ENCODE data around the gene CABP2. TPM values are rescaled to one million over a fixed set of nuclear protein-coding genes. Genes with fewer than 3 reads are reported as not detected.

Gene CABP2
- total RNA-seq, 2 experiments from 2014 or later = not detected

GRCh38 chr11:67532889-67533288 lies 9.6 kb upstream of the CABP2 start:
- Mint-ChIP-seq H3K36me3 (ENCODE audit: low read depth) (no peaks in the 10 kb centered on the region), H3K27ac (no peak overlapping the region), H3K27me3 (ENCODE audit: low read depth) (no peaks in the 10 kb centered on the region), H3K4me1 (ENCODE audit: low read depth) (no peaks in the 10 kb centered on the region), H3K9me3 (peaks cover 18% of the 10 kb centered on the region), H3K4me3 (no peak overlapping the region)
- no peak for DNase-seq
- intact Hi-C loops (cut with micrococcal nuclease) = no loop called here
- CTCF ChIA-PET = no interaction called here

- no peaks in the 10 kb centered on the region for H3K4me1 Mint-ChIP-seq (ENCODE audit: low read depth)
- intact Hi-C loops (cut with micrococcal nuclease) = no loop called here
- no peaks in the 10 kb centered on the region for H3K36me3 Mint-ChIP-seq (ENCODE audit: low read depth)
- no peak overlapping the region for H3K4me3 Mint-ChIP-seq
- no peak for DNase-seq
- H3K27me3 Mint-ChIP-seq (ENCODE audit: low read depth) = peaks cover 2% of the 10 kb centered on the region
- peaks cover 18% of the 10 kb centered on the region for H3K9me3 Mint-ChIP-seq
- CTCF ChIA-PET = interaction anchor here (0.6 kb wide), 1 partner anchor 727 kb away, joined by 4 read pairs; no protein-coding TSS in a partner anchor
- H3K27ac Mint-ChIP-seq = no peak overlapping the region
These were observed 7.0 kb upstream of the CABP2 start for GRCh38 chr11:67530282-67530592.

- peaks cover 6% of the 10 kb centered on the region for H3K9me3 Mint-ChIP-seq
- CTCF ChIA-PET = no interaction called here
- no peaks in the 10 kb centered on the region for H3K4me1 Mint-ChIP-seq (ENCODE audit: low read depth)
- no peaks in the 10 kb centered on the region for H3K36me3 Mint-ChIP-seq (ENCODE audit: low read depth)
- DNase-seq = no peak
- H3K27me3 Mint-ChIP-seq (ENCODE audit: low read depth) = peaks cover 2% of the 10 kb centered on the region
- intact Hi-C loops (cut with micrococcal nuclease) = no loop called here
- no peak overlapping the region for H3K27ac Mint-ChIP-seq
- H3K4me3 Mint-ChIP-seq = no peak overlapping the region
These were observed 5.1 kb upstream of the CABP2 start for GRCh38 chr11:67528376-67528775.

- intact Hi-C loops (cut with micrococcal nuclease) = no loop called here
- Mint-ChIP-seq H3K36me3 (ENCODE audit: low read depth) (no peaks in the 10 kb centered on the region), H3K27ac (no peak overlapping the region), H3K9me3 (no peaks in the 10 kb centered on the region), H3K4me1 (ENCODE audit: low read depth) (no peaks in the 10 kb centered on the region), H3K4me3 (no peak overlapping the region), H3K27me3 (ENCODE audit: low read depth) (peaks cover 2% of the 10 kb centered on the region)
- CTCF ChIA-PET = interaction anchor here (0.8 kb wide), 1 partner anchor 84 kb away, joined by 3 read pairs; no protein-coding TSS in a partner anchor
- DNase-seq = no peak
These were observed 2.2 kb upstream of the CABP2 start for GRCh38 chr11:67525275-67525976.

- intact Hi-C loops (cut with micrococcal nuclease) = no loop called here
- Mint-ChIP-seq H3K27me3 (ENCODE audit: low read depth) (peaks cover 2% of the 10 kb centered on the region), H3K36me3 (ENCODE audit: low read depth) (no peaks in the 10 kb centered on the region), H3K4me3 (no peak overlapping the region), H3K4me1 (ENCODE audit: low read depth) (no peaks in the 10 kb centered on the region), H3K9me3 (no peaks in the 10 kb centered on the region), H3K27ac (no peak overlapping the region)
- CTCF ChIA-PET = interaction anchor here (0.6 kb wide), 1 partner anchor 102 kb away, joined by 3 read pairs; no protein-coding TSS in a partner anchor
- no peak for DNase-seq
These were observed 1.2 kb upstream of the CABP2 start for GRCh38 chr11:67524480-67524808.

GRCh38 chr11:67523556-67524479 lies 572 bp upstream of the CABP2 start:
- Mint-ChIP-seq H3K4me3 (no peak overlapping the region), H3K9me3 (no peaks in the 10 kb centered on the region), H3K27me3 (ENCODE audit: low read depth) (peaks cover 2% of the 10 kb centered on the region), H3K4me1 (ENCODE audit: low read depth) (no peaks in the 10 kb centered on the region), H3K27ac (no peak overlapping the region), H3K36me3 (ENCODE audit: low read depth) (no peaks in the 10 kb centered on the region)
- CTCF ChIA-PET = no interaction called here
- intact Hi-C loops (cut with micrococcal nuclease) = no loop called here
- DNase-seq = no peak

- DNase-seq = no peak
- Mint-ChIP-seq H3K36me3 (ENCODE audit: low read depth) (no peaks in the 10 kb centered on the region), H3K4me3 (no peak overlapping the region), H3K9me3 (no peaks in the 10 kb centered on the region), H3K27me3 (ENCODE audit: low read depth) (peaks cover 2% of the 10 kb centered on the region), H3K27ac (no peak overlapping the region), H3K4me1 (ENCODE audit: low read depth) (no peaks in the 10 kb centered on the region)
- CTCF ChIA-PET = interaction anchor here (0.6 kb wide), 1 partner anchor 26 kb away, joined by 6 read pairs; no protein-coding TSS in a partner anchor
- intact Hi-C loops (cut with micrococcal nuclease) = no loop called here
These were observed 908 bp downstream of the CABP2 start for GRCh38 chr11:67522338-67522737.

- Mint-ChIP-seq H3K27ac (no peak overlapping the region), H3K27me3 (ENCODE audit: low read depth) (peaks cover 2% of the 10 kb centered on the region), H3K36me3 (ENCODE audit: low read depth) (no peaks in the 10 kb centered on the region), H3K4me1 (ENCODE audit: low read depth) (no peaks in the 10 kb centered on the region), H3K9me3 (no peaks in the 10 kb centered on the region), H3K4me3 (no peak overlapping the region)
- intact Hi-C loops (cut with micrococcal nuclease) = no loop called here
- no peak for DNase-seq
- CTCF ChIA-PET = interaction anchor here (0.6 kb wide), 1 partner anchor 26 kb away, joined by 6 read pairs; no protein-coding TSS in a partner anchor
These were observed 1.3 kb downstream of the CABP2 start for GRCh38 chr11:67521924-67522323.

GRCh38 chr11:67520856-67521824 lies 2.1 kb downstream of the CABP2 start:
- Mint-ChIP-seq H3K4me3 (no peak overlapping the region), H3K9me3 (no peaks in the 10 kb centered on the region), H3K36me3 (ENCODE audit: low read depth) (no peaks in the 10 kb centered on the region), H3K27ac (no peak overlapping the region), H3K4me1 (ENCODE audit: low read depth) (no peaks in the 10 kb centered on the region), H3K27me3 (ENCODE audit: low read depth) (no peaks in the 10 kb centered on the region)
- intact Hi-C loops (cut with micrococcal nuclease) = no loop called here
- DNase-seq = no peak
- CTCF ChIA-PET = interaction anchor here (0.9 kb wide), 1 partner anchor 139 kb away, joined by 3 read pairs; no protein-coding TSS in a partner anchor

- Mint-ChIP-seq H3K27ac (no peak overlapping the region), H3K4me1 (ENCODE audit: low read depth) (no peaks in the 10 kb centered on the region), H3K36me3 (ENCODE audit: low read depth) (no peaks in the 10 kb centered on the region), H3K27me3 (ENCODE audit: low read depth) (no peaks in the 10 kb centered on the region), H3K4me3 (no peak overlapping the region), H3K9me3 (no peaks in the 10 kb centered on the region)
- CTCF ChIA-PET = no interaction called here
- intact Hi-C loops (cut with micrococcal nuclease) = no loop called here
- DNase-seq = no peak
These were observed 3.5 kb downstream of the CABP2 start for GRCh38 chr11:67519726-67520125.

- H3K9me3 Mint-ChIP-seq = no peaks in the 10 kb centered on the region
- no peaks in the 10 kb centered on the region for H3K36me3 Mint-ChIP-seq (ENCODE audit: low read depth)
- no peak overlapping the region for H3K27ac Mint-ChIP-seq
- CTCF ChIA-PET = interaction anchor here (0.9 kb wide), 1 partner anchor 78 kb away, joined by 3 read pairs; no protein-coding TSS in a partner anchor
- H3K4me1 Mint-ChIP-seq (ENCODE audit: low read depth) = no peaks in the 10 kb centered on the region
- intact Hi-C loops (cut with micrococcal nuclease) = no loop called here
- DNase-seq = no peak
- no peak overlapping the region for H3K4me3 Mint-ChIP-seq
- peaks cover 2% of the 10 kb centered on the region for H3K27me3 Mint-ChIP-seq (ENCODE audit: low read depth)
These were observed 5.3 kb downstream of the CABP2 start for GRCh38 chr11:67517784-67518552.

Measured in activated naive CD4-positive, alpha-beta T cell treated with anti-CD3 and anti-CD28 coated beads for 36 hours (primary cell).